Measurements from ENCODE around the gene SLC25A23. TPM values are rescaled to one million over a fixed set of nuclear protein-coding genes. Genes with fewer than 3 reads are reported as not detected.

SLC25A23 gene
- total RNA-seq, 1 experiment from 2014 or later: 32.1 TPM

GRCh38 chr19:6465663-6466062 is 6.1 kb upstream of the SLC25A23 start:
- H3K4me2 ChIP-seq (ENCODE audit: low read depth, low read length, poor library complexity, severe bottlenecking): no peak overlapping the region

DNA sequence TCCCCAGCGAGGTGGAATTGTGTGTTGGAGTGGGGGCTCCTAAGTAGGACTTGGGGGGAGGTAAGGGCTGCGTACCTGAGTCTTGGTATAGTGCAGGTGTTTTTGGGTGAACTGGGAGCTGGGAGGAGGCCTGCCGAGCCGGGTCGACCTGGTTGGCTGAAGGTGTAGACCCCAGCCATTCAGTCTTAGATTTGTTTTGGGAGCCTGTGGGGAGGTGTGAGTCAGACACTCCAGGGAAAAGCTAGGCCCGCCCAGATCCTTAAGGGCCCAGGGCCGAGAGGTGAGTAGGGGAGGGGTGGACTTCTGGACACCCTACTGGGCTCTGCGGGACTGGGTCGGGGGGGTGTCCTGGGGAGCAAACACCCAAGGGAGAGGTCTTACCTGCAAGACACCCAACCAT is 5.4 kb upstream of the SLC25A23 start:
- no peak overlapping the region for H3K4me3 ChIP-seq (ENCODE audit: low read length)
- no peak overlapping the region for H2AFZ ChIP-seq (ENCODE audit: low read length)
- H3K79me2 ChIP-seq (ENCODE audit: low read length): no peaks in the 10 kb centered on the region
- H3K4me1 ChIP-seq (ENCODE audit: low read length): peaks cover 4% of the 10 kb centered on the region
- H3K9ac ChIP-seq (ENCODE audit: low read length): no peak overlapping the region
- H3K27me3 ChIP-seq (ENCODE audit: low read length): no peaks in the 10 kb centered on the region
- H3K27ac ChIP-seq (ENCODE audit: low read length): no peak overlapping the region
- no peaks in the 10 kb centered on the region for H3K9me3 ChIP-seq (ENCODE audit: low read length)
- no peaks in the 10 kb centered on the region for H3K36me3 ChIP-seq (ENCODE audit: insufficient read depth, low read length)
- H3K4me2 ChIP-seq (ENCODE audit: low read depth, low read length, poor library complexity, severe bottlenecking): no peak overlapping the region
- no peaks in the 10 kb centered on the region for H3K9me2 ChIP-seq (replicated peaks; ENCODE audit: insufficient read depth, low read length)
- no peaks in the 10 kb centered on the region for H4K20me1 ChIP-seq (ENCODE audit: insufficient read depth, low read depth, low read length)
- no peak for DNase-seq

More at GRCh38 chr19:6465663-6466062, 6.1 kb upstream of the SLC25A23 start:
- no peak overlapping the region for H2AFZ ChIP-seq (ENCODE audit: low read length)
- no peak overlapping the region for H3K27ac ChIP-seq (ENCODE audit: low read length)
- H4K20me1 ChIP-seq (ENCODE audit: insufficient read depth, low read depth, low read length): no peaks in the 10 kb centered on the region
- no peaks in the 10 kb centered on the region for H3K79me2 ChIP-seq (ENCODE audit: low read length)
- no peaks in the 10 kb centered on the region for H3K9me3 ChIP-seq (ENCODE audit: low read length)
- no peaks in the 10 kb centered on the region for H3K9me2 ChIP-seq (replicated peaks; ENCODE audit: insufficient read depth, low read length)
- H3K27me3 ChIP-seq (ENCODE audit: low read length): no peaks in the 10 kb centered on the region
- DNase-seq: no peak
- H3K4me1 ChIP-seq (ENCODE audit: low read length): peaks cover 2% of the 10 kb centered on the region
- H3K36me3 ChIP-seq (ENCODE audit: insufficient read depth, low read length): no peaks in the 10 kb centered on the region
- H3K9ac ChIP-seq (ENCODE audit: low read length): no peak overlapping the region
- H3K4me3 ChIP-seq (ENCODE audit: low read length): no peak overlapping the region

DNA sequence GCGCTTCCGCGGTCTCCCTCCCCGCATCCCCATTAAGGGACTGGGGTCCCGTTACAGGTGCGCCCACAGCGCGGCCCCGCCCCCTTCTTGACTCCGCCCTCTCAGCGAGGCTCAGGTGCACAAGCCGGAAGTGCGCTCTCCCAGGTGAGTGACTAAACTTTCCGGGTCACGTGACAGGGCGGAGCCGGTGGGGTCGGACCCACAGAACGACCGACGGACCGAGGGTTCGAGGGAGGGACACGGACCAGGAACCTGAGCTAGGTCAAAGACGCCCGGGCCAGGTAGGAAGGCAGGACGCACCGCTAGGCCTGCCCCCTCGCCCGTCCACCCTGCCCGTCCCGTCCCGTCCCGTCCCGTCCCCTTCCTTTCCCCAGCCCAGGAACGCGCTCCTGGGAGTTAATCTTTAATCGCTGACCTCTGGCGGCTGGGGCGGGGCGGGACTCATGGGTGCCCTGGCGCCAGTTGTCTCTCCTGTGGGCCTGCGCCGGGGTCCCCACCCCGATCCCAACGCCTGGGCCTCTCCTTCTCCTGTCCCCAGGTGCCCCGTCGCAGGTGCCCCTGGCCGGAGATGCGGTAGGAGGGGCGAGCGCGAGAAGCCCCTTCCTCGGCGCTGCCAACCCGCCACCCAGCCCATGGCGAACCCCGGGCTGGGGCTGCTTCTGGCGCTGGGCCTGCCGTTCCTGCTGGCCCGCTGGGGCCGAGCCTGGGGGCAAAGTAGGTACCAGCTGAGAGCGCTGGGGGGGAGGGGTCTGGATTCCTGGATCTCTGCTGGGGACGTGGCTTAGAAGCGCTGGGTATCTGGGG is 4.7 kb upstream of the SLC25A23 start, which contains the start of gene CRB3:
TSS of gene CRB3 (plus strand) at position 202 of the 804 bp plus-strand sequence. CDS start at position 633, 431 bp downstream.
- H3K27me3 ChIP-seq (ENCODE audit: low read length): no peaks in the 10 kb centered on the region
- H3K79me2 ChIP-seq (ENCODE audit: low read length): peaks cover 1% of the 10 kb centered on the region
- peaks cover 6% of the 10 kb centered on the region for H3K4me1 ChIP-seq (ENCODE audit: low read length)
- no peak within 1 kb of the TSS for H3K4me2 ChIP-seq (ENCODE audit: low read depth, low read length, poor library complexity, severe bottlenecking)
- no peaks in the 10 kb centered on the region for H3K9me2 ChIP-seq (replicated peaks; ENCODE audit: insufficient read depth, low read length)
- H2AFZ ChIP-seq (ENCODE audit: low read length): no peak within 1 kb of the TSS
- no peak within 1 kb of the TSS for H3K4me3 ChIP-seq (ENCODE audit: low read length)
- H3K36me3 ChIP-seq (ENCODE audit: insufficient read depth, low read length): no peaks in the 10 kb centered on the region
- H4K20me1 ChIP-seq (ENCODE audit: insufficient read depth, low read depth, low read length): no peaks in the 10 kb centered on the region
- H3K9ac ChIP-seq (ENCODE audit: low read length): no peak within 1 kb of the TSS
- H3K9me3 ChIP-seq (ENCODE audit: low read length): no peaks in the 10 kb centered on the region
- H3K27ac ChIP-seq (ENCODE audit: low read length): no peak within 1 kb of the TSS
- DNase-seq: no peak

DNA sequence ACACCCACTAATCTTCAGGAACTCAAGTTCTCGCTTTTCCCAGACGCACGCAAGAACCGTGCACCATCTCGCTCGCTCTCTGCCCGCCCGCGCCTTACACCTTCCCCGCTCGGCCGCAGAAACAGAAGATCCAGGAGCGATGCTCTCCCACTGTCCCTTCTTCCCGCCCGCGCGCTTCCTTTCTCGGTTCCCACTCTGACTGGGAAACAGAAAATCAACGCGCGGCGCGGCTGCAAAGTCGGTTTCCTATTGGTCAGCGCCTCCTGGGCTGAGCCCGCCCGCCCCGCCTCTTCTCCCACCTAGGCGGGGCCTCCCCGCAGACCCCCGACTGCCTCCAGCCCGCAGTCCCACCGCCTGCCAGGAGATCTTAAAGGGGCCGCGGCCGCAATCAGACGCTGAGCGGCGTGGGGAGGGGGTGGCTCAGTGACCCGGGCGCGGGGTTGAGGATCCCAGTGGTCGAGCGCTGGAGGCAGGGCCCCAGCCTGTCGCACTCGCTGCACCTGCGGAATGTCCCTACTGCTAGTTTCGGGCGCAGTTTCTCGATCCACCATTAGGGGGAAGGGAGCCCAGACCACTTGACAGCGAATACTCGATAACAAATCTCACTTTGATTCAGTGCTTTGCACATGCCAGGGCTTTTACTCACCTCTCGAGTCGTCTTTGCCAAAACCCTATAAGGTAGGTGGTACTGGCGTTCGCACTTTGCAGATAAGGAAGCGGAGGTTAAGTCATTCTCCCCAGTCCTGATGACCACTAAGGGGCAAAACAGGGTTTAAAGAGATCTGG is 700 bp upstream of the SLC25A23 start:
- Histone ChIP-seq H3K9me2 (replicated peaks; ENCODE audit: insufficient read depth, low read length) (no peaks in the 10 kb centered on the region), H4K20me1 (ENCODE audit: insufficient read depth, low read depth, low read length) (no peaks in the 10 kb centered on the region), H3K36me3 (ENCODE audit: insufficient read depth, low read length) (peaks cover 7% of the 10 kb centered on the region), H3K79me2 (ENCODE audit: low read length) (peaks cover 10% of the 10 kb centered on the region), H3K27me3 (ENCODE audit: low read length) (no peaks in the 10 kb centered on the region), H3K9ac (ENCODE audit: low read length) (peak overlapping the region; percentile 77), H3K4me2 (ENCODE audit: low read depth, low read length, poor library complexity, severe bottlenecking) (peak overlapping the region; percentile 84), H3K4me1 (ENCODE audit: low read length) (peaks cover 26% of the 10 kb centered on the region), H3K9me3 (ENCODE audit: low read length) (no peaks in the 10 kb centered on the region), H3K4me3 (ENCODE audit: low read length) (peak overlapping the region; percentile 91), H3K27ac (ENCODE audit: low read length) (peak overlapping the region; percentile 29; the same call in 1 of the 2 replicates), H2AFZ (ENCODE audit: low read length) (peak overlapping the region; percentile 72; the same call in 1 of the 2 replicates)
- DNase-seq: peak; percentile 99

DNA sequence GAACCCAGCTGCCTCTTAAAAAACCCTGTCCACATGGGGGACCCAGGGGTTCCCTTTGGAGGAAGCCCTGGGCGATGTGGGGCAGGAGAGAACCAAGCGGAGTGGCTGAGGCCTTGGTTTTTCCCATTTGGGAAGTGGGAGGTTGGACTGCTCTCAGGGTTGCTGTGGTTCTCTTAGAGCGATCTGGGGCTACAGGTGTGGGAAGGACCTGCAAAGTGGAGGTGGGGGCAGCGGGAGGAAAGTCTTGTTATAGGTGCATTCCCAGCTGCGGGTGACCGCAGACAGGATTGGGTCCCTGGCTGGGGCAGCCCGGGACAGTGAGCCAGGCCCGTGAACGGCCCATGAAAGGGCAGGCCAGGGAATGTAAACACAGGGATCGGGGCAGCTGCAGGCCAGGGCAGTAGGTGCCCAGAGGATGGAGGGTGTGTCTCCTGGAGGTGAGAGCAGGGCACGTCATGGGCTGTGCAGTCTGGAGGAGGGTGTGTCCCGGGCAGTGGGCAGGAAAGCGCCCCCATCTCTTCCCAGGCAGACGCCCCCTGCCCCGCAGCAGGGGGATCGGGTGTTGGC is 814 bp downstream of the SLC25A23 start:
- Histone ChIP-seq H3K27me3 (ENCODE audit: low read length) (no peaks in the 10 kb centered on the region), H3K9me3 (ENCODE audit: low read length) (peaks cover 9% of the 10 kb centered on the region; the same call in 1 of the 2 replicates), H3K36me3 (ENCODE audit: insufficient read depth, low read length) (peaks cover 22% of the 10 kb centered on the region), H3K4me1 (ENCODE audit: low read length) (peaks cover 26% of the 10 kb centered on the region), H4K20me1 (ENCODE audit: insufficient read depth, low read depth, low read length) (no peaks in the 10 kb centered on the region), H3K79me2 (ENCODE audit: low read length) (peaks cover 10% of the 10 kb centered on the region), H3K9ac (ENCODE audit: low read length) (peak overlapping the region; percentile 77), H3K4me2 (ENCODE audit: low read depth, low read length, poor library complexity, severe bottlenecking) (peak overlapping the region; percentile 84), H2AFZ (ENCODE audit: low read length) (no peak overlapping the region), H3K9me2 (replicated peaks; ENCODE audit: insufficient read depth, low read length) (no peaks in the 10 kb centered on the region), H3K4me3 (ENCODE audit: low read length) (peak overlapping the region; percentile 91), H3K27ac (ENCODE audit: low read length) (peak overlapping the region; percentile 73)
- peak; percentile 54 for DNase-seq

GRCh38 chr19:6457958-6458694 is 1.5 kb downstream of the SLC25A23 start:
- Histone ChIP-seq H3K79me2 (ENCODE audit: low read length) (peaks cover 10% of the 10 kb centered on the region), H3K27ac (ENCODE audit: low read length) (peak overlapping the region; percentile 73), H3K4me3 (ENCODE audit: low read length) (peak overlapping the region; percentile 91), H3K9me3 (ENCODE audit: low read length) (peaks cover 11% of the 10 kb centered on the region; the same call in 1 of the 2 replicates), H4K20me1 (ENCODE audit: insufficient read depth, low read depth, low read length) (no peaks in the 10 kb centered on the region), H2AFZ (ENCODE audit: low read length) (peak overlapping the region; percentile 56), H3K27me3 (ENCODE audit: low read length) (no peaks in the 10 kb centered on the region), H3K36me3 (ENCODE audit: insufficient read depth, low read length) (peaks cover 27% of the 10 kb centered on the region), H3K9ac (ENCODE audit: low read length) (peak overlapping the region; percentile 77), H3K4me2 (ENCODE audit: low read depth, low read length, poor library complexity, severe bottlenecking) (peak overlapping the region; percentile 84), H3K9me2 (replicated peaks; ENCODE audit: insufficient read depth, low read length) (no peaks in the 10 kb centered on the region), H3K4me1 (ENCODE audit: low read length) (peaks cover 26% of the 10 kb centered on the region)
- peak; percentile 85 for DNase-seq

- no peaks in the 10 kb centered on the region for H4K20me1 ChIP-seq (ENCODE audit: insufficient read depth, low read depth, low read length)
- no peak overlapping the region for H3K9ac ChIP-seq (ENCODE audit: low read length)
- DNase-seq: no peak
- H3K9me3 ChIP-seq (ENCODE audit: low read length): peaks cover 11% of the 10 kb centered on the region; the same call in 1 of the 2 replicates
- no peaks in the 10 kb centered on the region for H3K27me3 ChIP-seq (ENCODE audit: low read length)
- H3K4me2 ChIP-seq (ENCODE audit: low read depth, low read length, poor library complexity, severe bottlenecking): no peak overlapping the region
- no peak overlapping the region for H3K4me3 ChIP-seq (ENCODE audit: low read length)
- peaks cover 31% of the 10 kb centered on the region for H3K36me3 ChIP-seq (ENCODE audit: insufficient read depth, low read length)
- peaks cover 10% of the 10 kb centered on the region for H3K79me2 ChIP-seq (ENCODE audit: low read length)
- H3K4me1 ChIP-seq (ENCODE audit: low read length): peaks cover 26% of the 10 kb centered on the region
- H2AFZ ChIP-seq (ENCODE audit: low read length): no peak overlapping the region
- no peaks in the 10 kb centered on the region for H3K9me2 ChIP-seq (replicated peaks; ENCODE audit: insufficient read depth, low read length)
- no peak overlapping the region for H3K27ac ChIP-seq (ENCODE audit: low read length)
Measured at GRCh38 chr19:6455924-6456323, 3.7 kb downstream of the SLC25A23 start.

All from Karpas-422 (cell line).